ENCODE results near the gene LRIT2.

LRIT2 gene

GRCh38 chr10:84216834-84217233 is 8.5 kb downstream of the LRIT2 start:
- H3K27ac ChIP-seq, result no peak overlapping the region
- TF ChIP-seq ZFX (IDR thresholded peaks at IDR 0.05; ENCODE audit: borderline replicate concordance), result no peak
- TF ChIP-seq, protein P1, sequence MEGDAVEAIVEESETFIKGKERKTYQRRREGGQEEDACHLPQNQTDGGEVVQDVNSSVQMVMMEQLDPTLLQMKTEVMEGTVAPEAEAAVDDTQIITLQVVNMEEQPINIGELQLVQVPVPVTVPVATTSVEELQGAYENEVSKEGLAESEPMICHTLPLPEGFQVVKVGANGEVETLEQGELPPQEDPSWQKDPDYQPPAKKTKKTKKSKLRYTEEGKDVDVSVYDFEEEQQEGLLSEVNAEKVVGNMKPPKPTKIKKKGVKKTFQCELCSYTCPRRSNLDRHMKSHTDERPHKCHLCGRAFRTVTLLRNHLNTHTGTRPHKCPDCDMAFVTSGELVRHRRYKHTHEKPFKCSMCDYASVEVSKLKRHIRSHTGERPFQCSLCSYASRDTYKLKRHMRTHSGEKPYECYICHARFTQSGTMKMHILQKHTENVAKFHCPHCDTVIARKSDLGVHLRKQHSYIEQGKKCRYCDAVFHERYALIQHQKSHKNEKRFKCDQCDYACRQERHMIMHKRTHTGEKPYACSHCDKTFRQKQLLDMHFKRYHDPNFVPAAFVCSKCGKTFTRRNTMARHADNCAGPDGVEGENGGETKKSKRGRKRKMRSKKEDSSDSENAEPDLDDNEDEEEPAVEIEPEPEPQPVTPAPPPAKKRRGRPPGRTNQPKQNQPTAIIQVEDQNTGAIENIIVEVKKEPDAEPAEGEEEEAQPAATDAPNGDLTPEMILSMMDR (IDR thresholded peaks at IDR 0.05), result no peak

DNA sequence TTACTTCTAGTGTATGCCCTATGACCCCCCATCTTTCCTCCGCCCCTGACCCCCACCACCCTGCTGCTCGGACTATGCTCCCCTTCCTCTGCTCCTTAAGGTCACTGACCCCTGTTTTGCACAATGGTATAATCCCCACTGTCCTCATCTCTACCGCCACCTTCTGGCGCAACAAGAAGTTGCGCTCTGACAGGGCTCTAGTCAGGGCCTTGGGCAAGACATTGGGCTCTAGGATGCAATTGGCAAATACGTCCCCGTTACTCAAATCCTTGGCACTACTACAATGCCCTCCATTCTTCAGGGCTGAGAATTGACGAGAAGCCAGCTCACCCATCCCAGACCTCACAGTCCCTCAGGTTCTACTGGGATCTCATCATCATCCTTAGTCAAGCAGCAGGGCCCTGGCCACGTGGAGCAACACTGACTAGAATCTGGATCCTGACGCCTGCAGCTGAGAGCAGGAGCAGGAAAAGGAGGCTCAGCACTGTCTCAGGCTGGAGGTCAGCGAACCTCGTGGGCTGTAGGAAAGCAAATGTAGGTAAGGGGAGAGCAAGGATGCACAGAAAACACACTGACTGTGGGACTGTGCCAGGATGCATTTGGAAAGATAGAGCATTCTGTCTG is 10.6 kb downstream of the LRIT2 start:
- no peak overlapping the region for H3K27ac ChIP-seq
- TF ChIP-seq, protein P1 (IDR thresholded peaks at IDR 0.05), result peak; percentile 78
- TF ChIP-seq ZFX (IDR thresholded peaks at IDR 0.05; ENCODE audit: borderline replicate concordance), result no peak

DNA sequence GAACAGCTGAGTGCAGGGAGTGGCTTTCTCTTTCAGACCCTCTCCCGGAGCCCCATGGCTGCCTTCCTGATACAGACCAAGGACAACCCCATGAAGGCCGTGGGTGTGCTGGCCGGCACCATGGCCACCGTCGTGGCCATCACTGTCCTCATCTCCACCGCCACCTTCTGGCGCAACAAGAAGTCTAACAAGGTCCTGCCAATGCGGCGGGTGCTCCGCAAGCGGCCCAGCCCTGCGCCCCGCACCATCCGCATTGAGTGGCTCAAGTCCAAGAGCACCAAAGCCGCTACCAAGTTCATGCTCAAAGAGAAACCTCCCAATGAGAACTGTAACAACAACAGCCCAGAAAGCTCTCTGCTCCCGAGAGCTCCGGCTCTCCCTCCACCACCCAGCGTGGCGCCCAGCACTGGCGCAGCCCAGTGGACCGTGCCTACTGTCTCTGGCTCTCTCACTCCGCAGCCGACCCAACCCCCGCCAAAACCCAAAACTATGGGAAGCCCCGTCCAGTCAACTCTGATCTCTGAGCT is 11.2 kb downstream of the LRIT2 start:
- no peak overlapping the region for H3K27ac ChIP-seq
- TF ChIP-seq, protein P1 (IDR thresholded peaks at IDR 0.05), result no peak
- TF ChIP-seq ZFX (IDR thresholded peaks at IDR 0.05; ENCODE audit: borderline replicate concordance), result no peak

DNA sequence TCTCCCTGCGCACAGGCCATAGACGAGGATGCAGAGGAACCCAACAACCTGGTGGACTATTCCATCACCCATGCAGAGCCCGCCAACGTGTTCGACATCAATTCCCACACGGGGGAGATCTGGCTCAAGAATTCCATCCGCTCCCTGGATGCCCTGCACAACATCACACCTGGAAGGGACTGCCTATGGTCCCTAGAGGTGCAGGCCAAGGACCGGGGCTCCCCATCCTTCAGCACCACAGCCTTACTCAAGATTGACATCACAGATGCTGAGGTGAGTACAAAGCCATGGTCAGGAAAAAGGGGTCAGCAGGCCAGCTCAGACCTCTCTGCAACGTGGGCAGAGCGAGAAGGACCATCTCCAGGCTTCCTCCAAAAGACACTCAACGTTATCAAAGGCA is 12.3 kb downstream of the LRIT2 start:
- H3K27ac ChIP-seq, result no peak overlapping the region
- TF ChIP-seq, protein P1 (IDR thresholded peaks at IDR 0.05), result no peak
- TF ChIP-seq ZFX (IDR thresholded peaks at IDR 0.05; ENCODE audit: borderline replicate concordance), result no peak

GRCh38 chr10:84212014-84212413 is 13.3 kb downstream of the LRIT2 start:
- TF ChIP-seq ZFX (IDR thresholded peaks at IDR 0.05; ENCODE audit: borderline replicate concordance), result no peak
- TF ChIP-seq, protein P1 (IDR thresholded peaks at IDR 0.05), result no peak
- H3K27ac ChIP-seq, result no peak overlapping the region

- no peak for TF ChIP-seq ZFX (IDR thresholded peaks at IDR 0.05; ENCODE audit: borderline replicate concordance)
- TF ChIP-seq, protein P1 (IDR thresholded peaks at IDR 0.05), result no peak
- H3K27ac ChIP-seq, result no peak overlapping the region
Measured at GRCh38 chr10:84211566-84211965, 13.8 kb downstream of the LRIT2 start.

DNA sequence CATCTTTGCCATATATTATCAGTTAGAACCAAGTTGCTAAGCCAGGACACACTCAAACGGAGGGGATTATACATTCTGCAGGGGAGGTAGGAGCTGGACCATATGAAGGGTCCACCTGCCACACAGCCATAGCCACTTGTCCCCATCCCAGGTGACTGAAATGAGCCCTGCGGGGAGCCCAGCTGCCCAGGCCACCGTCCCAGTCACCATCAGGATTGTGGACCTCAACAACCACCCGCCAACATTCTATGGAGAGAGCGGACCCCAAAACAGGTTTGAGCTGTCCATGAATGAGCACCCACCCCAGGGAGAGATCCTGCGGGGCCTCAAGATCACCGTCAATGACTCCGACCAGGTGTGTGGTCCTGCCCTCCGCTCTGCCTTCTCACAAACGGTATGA is 17.3 kb downstream of the LRIT2 start:
- TF ChIP-seq, protein P1 (IDR thresholded peaks at IDR 0.05), result no peak
- no peak for TF ChIP-seq ZFX (IDR thresholded peaks at IDR 0.05; ENCODE audit: borderline replicate concordance)
- no peak overlapping the region for H3K27ac ChIP-seq
